Fibroblast of lung (primary cell): ENCODE data around the gene C1QTNF12. TPM values are rescaled to one million over a fixed set of nuclear protein-coding genes. Genes with fewer than 3 reads are reported as not detected.

Experiments used
- DNase-seq, 2 donors: peaks; one replicate each; pipeline versions ENCODE4 v3.0.0 to v3.0.0-alpha.2; 2010; ENCODE audit warnings: low read depth in 2 of 2
- H2AFZ ChIP-seq: 2 replicates; pipeline ENCODE4 v1.5.1; 2012; ENCODE audit warnings: low read length, control low read depth, inconsistent platforms
- H3K27ac ChIP-seq: 2 replicates; pipeline ENCODE4 v1.5.1; 2011; ENCODE audit warnings: low read length, control low read depth; ENCODE audit not compliant: insufficient read depth
- H3K27me3 ChIP-seq: 2 replicates; pipeline ENCODE4 v1.5.1; 2011; ENCODE audit warnings: mild to moderate bottlenecking, low read length; ENCODE audit not compliant: control insufficient read depth, insufficient read depth
- H3K36me3 ChIP-seq: 2 replicates; pipeline ENCODE4 v1.5.1; 2011; ENCODE audit warnings: low read length; ENCODE audit not compliant: control insufficient read depth, insufficient read depth
- H3K4me1 ChIP-seq: 2 replicates; pipeline ENCODE4 v1.5.1; 2011; ENCODE audit warnings: low read length; ENCODE audit not compliant: control insufficient read depth, insufficient read depth; ENCODE audit errors: extremely low read depth
- H3K4me2 ChIP-seq: 2 replicates; pipeline ENCODE4 v1.5.1; 2011; ENCODE audit warnings: low read length, control low read depth; ENCODE audit not compliant: insufficient read depth; ENCODE audit errors: extremely low read depth
- H3K4me3 ChIP-seq, 4 experiments: fragments of 200-600 bp in 1 of 4; sonication (generic) in 1 of 4; replicated peaks in 1 of 4; 2 replicates each; pipeline ENCODE4 v1.5.1; 2011 to 2016; ENCODE audit warnings: low read length in 4 of 4, low read depth in 3 of 4, mild to moderate bottlenecking in 3 of 4, control low read depth in 2 of 4, inconsistent platforms in 1 of 4, mixed read lengths in 1 of 4; ENCODE audit not compliant: insufficient read depth in 1 of 4; ENCODE audit errors: control extremely low read depth in 1 of 4
- H3K79me2 ChIP-seq: 2 replicates; pipeline ENCODE4 v1.5.1; 2012; ENCODE audit warnings: mild to moderate bottlenecking, low read length, inconsistent platforms; ENCODE audit not compliant: control insufficient read depth, insufficient read depth
- H3K9ac ChIP-seq: 2 replicates; pipeline ENCODE4 v1.5.1; 2011; ENCODE audit warnings: mild to moderate bottlenecking, low read length, control low read depth; ENCODE audit not compliant: insufficient read depth
- H3K9me3 ChIP-seq: 2 replicates; pipeline ENCODE4 v1.5.1; 2012; ENCODE audit warnings: low read depth, low read length; ENCODE audit not compliant: control insufficient read depth, insufficient read depth
- H4K20me1 ChIP-seq: 2 replicates; pipeline ENCODE4 v1.5.1; 2011; ENCODE audit warnings: low read length; ENCODE audit not compliant: control insufficient read depth, insufficient read depth; ENCODE audit errors: extremely low read depth
- EZH2 ChIP-seq: IDR thresholded peaks from 2 replicates; pipeline ENCODE4 v1.5.1; 2012; ENCODE audit warnings: low read length, control low read depth, mild to moderate bottlenecking; ENCODE audit errors: missing control alignments
- polyA plus RNA-seq, 2 donors: library from polyadenylated mRNA; depleted of rRNA in 1 of 2; stranded (reverse) in 1 of 2; unstranded in 1 of 2; fragments of >200 nt; gene quantifications; 2 replicates each; pipeline ENCODE4 v1.2.1, GENCODE V29; 2011 to 2012; ENCODE audit warnings: missing spikeins in 1 of 2
- total RNA-seq: library from RNA; depleted of rRNA; stranded (reverse); fragments of >200 nt; gene quantifications from 2 replicates; pipeline ENCODE4 v1.2.1, GENCODE V29; 2014
- TF ChIP-seq, protein P1 (sequence below), 2 donors: IDR thresholded peaks in 1 of 2; conservative IDR thresholded peaks in 1 of 2; 1 replicate in 1 of 2; 2 replicates in 1 of 2; pipeline ENCODE4 v1.5.1; 2011 to 2012; ENCODE audit warnings: low read length in 2 of 2, control low read depth in 1 of 2, inconsistent platforms in 1 of 2, low read depth in 1 of 2, mild to moderate bottlenecking in 1 of 2

C1QTNF12 gene
- total and polyA plus RNA-seq, 2 donors (not counting 1 experiment from before 2014, with no cell fraction given) = 0.27 to 4.1 TPM

DNA sequence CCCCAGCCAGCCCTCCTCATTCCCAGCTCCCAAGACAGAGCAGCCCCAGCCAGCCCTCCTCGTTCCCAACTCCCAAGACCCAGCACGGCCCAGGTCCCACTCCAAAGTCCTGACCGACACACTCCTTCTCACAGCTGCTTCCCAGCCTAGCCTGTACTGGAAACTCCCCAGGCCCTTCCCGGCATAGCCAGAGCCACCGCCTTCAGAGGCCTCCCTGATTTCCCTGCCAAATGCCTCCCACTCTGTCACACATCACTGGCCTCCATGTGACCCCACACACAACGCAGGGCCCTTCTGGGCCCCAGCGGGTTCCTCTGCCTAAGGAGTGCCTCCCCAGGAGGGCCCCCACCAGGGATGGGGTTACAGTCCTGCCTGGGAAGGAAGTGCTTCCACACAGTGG, 24.3 kb upstream of the C1QTNF12 start:
- TF ChIP-seq, protein P1, sequence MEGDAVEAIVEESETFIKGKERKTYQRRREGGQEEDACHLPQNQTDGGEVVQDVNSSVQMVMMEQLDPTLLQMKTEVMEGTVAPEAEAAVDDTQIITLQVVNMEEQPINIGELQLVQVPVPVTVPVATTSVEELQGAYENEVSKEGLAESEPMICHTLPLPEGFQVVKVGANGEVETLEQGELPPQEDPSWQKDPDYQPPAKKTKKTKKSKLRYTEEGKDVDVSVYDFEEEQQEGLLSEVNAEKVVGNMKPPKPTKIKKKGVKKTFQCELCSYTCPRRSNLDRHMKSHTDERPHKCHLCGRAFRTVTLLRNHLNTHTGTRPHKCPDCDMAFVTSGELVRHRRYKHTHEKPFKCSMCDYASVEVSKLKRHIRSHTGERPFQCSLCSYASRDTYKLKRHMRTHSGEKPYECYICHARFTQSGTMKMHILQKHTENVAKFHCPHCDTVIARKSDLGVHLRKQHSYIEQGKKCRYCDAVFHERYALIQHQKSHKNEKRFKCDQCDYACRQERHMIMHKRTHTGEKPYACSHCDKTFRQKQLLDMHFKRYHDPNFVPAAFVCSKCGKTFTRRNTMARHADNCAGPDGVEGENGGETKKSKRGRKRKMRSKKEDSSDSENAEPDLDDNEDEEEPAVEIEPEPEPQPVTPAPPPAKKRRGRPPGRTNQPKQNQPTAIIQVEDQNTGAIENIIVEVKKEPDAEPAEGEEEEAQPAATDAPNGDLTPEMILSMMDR (conservative IDR thresholded peaks at IDR 0.05 in 1 of 2, IDR thresholded peaks at IDR 0.05 in 1 of 2; ENCODE audit: low read depth in 1 of 2, low read length in 2 of 2) = no peak
- no peak for TF ChIP-seq EZH2
- H3K79me2 ChIP-seq = peaks cover 68% of the 10 kb centered on the region
- DNase-seq = peak; percentile 59 to 60
- peak overlapping the region; percentile 6 to 46 (median 16) for H3K4me3 ChIP-seq
- H2AFZ ChIP-seq = no peak overlapping the region
- H3K4me2 ChIP-seq = peak overlapping the region; percentile 86
- H3K36me3 ChIP-seq = peaks cover 19% of the 10 kb centered on the region
- peak overlapping the region; percentile 13 for H3K9ac ChIP-seq
- no peaks in the 10 kb centered on the region for H3K9me3 ChIP-seq
- no peaks in the 10 kb centered on the region for H4K20me1 ChIP-seq
- H3K27ac ChIP-seq = peak overlapping the region; percentile 91
- no peaks in the 10 kb centered on the region for H3K27me3 ChIP-seq
- H3K4me1 ChIP-seq = peaks cover 24% of the 10 kb centered on the region

DNA sequence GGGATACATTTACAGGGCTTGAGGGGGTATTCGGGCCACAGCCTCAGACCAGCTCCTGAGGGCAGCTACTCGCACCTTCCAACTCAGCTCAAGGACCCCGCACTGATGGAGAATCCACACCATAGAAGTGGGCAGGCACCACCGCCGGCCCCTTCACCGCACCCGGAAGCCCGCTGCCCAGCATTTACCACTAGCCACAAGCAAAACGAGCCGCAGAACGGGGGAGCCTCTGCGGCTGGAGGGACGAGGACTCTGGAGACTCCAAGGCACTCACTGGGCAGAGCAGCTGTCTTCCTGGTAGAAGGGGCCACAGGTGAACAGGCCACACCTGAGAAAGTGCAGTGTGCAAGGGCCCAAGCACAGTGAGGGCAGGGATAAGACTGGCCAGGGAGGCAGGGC, 21.8 kb upstream of the C1QTNF12 start:
- no peak for DNase-seq
- TF ChIP-seq EZH2 = no peak
- TF ChIP-seq, protein P1 (conservative IDR thresholded peaks at IDR 0.05 in 1 of 2, IDR thresholded peaks at IDR 0.05 in 1 of 2; ENCODE audit: low read depth in 1 of 2, low read length in 2 of 2) = no peak
- Histone ChIP-seq H3K9ac (no peak overlapping the region), H3K27ac (peak overlapping the region; percentile 63), H3K9me3 (no peaks in the 10 kb centered on the region), H3K4me1 (peaks cover 32% of the 10 kb centered on the region), H3K79me2 (peaks cover 76% of the 10 kb centered on the region), H3K27me3 (no peaks in the 10 kb centered on the region), H3K4me2 (no peak overlapping the region), H2AFZ (no peak overlapping the region), H3K36me3 (peaks cover 19% of the 10 kb centered on the region), H3K4me3 (no peak overlapping the region), H4K20me1 (no peaks in the 10 kb centered on the region)

GRCh38 chr1:1267488-1268283, 21.2 kb upstream of the C1QTNF12 start:
- TF ChIP-seq, protein P1 (conservative IDR thresholded peaks at IDR 0.05 in 1 of 2, IDR thresholded peaks at IDR 0.05 in 1 of 2; ENCODE audit: low read depth in 1 of 2, low read length in 2 of 2) = no peak
- TF ChIP-seq EZH2 = no peak
- H4K20me1 ChIP-seq = no peaks in the 10 kb centered on the region
- H3K27me3 ChIP-seq = no peaks in the 10 kb centered on the region
- peaks cover 23% of the 10 kb centered on the region for H3K36me3 ChIP-seq
- DNase-seq = no peak
- no peak overlapping the region for H3K9ac ChIP-seq
- no peak overlapping the region for H2AFZ ChIP-seq
- H3K9me3 ChIP-seq = no peaks in the 10 kb centered on the region
- H3K4me3 ChIP-seq = no peak overlapping the region
- H3K4me2 ChIP-seq = no peak overlapping the region
- H3K27ac ChIP-seq = peak overlapping the region; percentile 63
- peaks cover 75% of the 10 kb centered on the region for H3K79me2 ChIP-seq
- peaks cover 32% of the 10 kb centered on the region for H3K4me1 ChIP-seq
